KG1 (cell line): Measurements from ENCODE around the gene NCAN.
"Not testable (repeated sequence)": the region's sequence is repeated elsewhere in the genome, so short reads cannot be mapped to it uniquely, and the experiment has no call there.

Experiments used
- DNase-seq: peaks from one replicate; lab custom pipeline; 2025; lab: John Stamatoyannopoulos, UW

NCAN gene

DNA sequence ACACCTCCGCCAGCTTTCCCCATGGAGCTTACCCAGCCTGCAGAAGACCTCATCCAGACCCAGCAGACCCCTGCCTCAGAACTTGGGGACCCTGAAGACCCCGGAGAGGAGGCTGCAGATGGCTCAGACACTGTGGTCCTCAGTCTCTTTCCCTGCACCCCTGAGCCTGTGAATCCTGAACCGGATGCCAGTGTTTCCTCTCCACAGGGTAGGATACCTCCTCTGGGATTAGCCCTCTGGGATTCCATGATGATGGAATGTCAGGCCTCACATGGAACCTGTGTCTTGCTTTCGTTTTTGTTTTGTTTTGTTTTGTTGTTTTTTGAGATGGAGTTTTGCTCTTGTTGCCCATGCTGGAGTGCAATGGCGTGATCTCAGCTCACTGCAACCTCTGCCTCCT, 17.8 kb upstream of the NCAN start:
- no peak for DNase-seq

DNA sequence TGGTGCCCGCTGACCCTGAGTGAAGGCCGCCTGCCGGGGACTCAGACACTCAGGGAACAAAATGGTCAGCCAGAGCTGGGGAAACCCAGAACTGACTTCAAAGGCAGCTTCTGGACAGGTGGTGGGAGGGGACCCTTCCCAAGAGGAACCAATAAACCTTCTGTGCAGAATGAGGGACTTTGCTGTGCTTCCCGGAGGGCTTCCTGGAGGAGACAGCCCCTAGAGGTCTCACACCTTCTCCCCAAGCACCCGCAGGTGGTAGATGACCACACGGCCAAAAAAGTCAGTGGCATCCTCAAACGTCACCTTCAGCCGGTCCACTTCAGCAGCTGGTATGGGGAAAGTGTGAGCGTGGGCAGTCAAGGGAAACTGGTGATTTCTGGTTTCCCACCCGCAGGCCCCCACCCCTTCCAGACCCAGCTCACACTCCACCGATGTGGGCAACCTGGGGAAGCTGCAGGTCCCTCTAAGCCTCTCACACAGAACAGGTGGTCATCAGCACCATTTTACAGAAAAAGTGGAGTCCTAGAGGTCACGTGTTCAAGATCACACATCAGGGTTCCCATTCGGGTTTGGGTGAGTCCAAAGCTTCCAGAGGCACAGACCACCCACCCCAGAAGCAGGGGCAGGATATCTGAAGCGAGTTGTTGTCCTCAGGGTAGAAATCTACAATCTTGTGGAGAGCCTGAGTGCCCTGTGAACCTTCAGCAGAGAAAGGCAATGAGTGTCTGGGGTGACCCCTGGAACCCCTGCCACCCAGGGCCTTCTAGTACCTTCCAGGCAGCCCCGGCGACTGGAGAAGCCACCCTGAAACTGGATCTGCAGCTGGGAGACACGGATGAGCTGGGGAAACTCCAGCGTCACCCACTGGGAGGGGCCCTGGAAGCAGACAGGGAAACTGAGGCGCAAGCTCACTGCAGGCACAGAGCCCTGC, 9.8 kb upstream of the NCAN start:
- DNase-seq, result no peak

DNA sequence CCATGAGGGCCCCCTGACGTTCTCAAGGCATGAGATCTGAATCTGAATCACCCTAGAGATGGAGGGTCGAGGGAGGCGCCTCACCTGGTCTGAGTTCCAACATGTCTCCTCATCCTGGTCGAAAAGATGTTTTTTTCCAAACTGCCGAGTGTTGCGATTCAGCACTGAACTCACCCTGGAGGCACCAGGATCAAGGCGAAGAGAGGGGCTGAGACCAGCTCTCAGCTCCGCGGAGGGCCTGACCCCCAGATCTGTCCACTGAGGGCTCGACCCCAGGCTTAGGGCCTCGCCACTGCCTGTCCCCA, 9.1 kb upstream of the NCAN start:
- no peak for DNase-seq

DNA sequence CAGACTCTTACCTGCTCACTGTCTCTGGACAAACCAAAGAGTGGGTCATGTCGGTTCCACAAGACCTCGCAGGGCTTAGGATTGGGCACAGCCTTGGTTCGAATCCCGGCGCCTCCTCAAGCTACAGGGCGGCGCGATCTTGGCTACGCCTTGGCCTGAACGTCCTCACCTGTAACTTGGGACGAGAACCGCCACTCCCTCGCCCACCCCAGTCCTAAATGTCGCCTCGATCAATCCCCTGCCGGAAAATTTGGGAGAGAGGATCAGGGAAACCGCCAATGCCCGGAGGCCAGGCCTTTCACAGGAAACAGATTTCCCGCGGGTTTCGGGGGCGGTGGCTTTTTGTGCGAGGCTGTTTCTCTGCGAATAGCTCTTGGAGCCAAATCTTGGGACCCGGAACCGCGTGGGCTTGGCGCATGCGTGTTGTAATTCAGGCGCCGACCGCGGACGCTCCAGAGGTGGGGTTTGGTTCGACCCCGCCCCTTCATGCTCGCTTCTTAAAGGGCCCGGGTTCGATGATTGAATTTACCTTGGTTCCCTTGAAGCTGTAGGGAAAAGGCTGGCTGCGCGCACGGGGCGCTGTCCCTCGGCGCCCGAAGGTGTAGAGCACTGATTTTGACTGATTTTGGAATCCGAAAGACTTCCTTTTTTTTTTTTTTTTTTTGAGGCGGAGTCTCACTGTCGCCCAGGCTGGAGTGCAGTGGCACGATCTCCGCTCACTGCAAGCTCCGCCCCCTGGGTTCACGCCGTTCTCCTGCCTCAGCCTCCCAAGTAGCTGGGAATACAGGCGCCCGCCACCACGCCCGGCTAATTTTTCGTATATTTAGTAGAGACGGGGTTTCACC, 8.5 kb upstream of the NCAN start, which contains the start of gene NR2C2AP:
NR2C2AP (minus strand) TSS at position 403 of the 845 bp plus-strand sequence; CDS start at position 49, 354 bp downstream.
- peak; percentile 96 for DNase-seq

DNA sequence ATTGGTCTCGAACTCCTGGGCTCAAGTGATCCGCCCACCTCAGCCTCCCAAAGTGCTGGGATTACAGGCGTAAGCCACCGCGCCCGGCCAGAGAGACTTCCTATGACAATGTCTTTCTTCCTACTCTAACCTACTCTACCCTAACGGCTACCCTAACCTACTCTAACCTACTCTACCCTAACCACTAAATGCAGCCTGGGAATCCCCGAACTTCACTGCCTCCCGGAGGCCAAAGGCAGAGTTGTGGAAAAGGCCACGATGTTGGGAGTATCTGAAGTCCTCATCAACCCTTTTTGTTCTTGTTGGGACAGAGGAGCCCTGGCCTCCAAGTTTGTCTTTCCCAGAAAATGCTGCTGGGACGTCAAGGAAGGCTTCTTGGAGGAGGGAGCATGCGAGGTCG, 7.6 kb upstream of the NCAN start:
- no peak for DNase-seq

DNA sequence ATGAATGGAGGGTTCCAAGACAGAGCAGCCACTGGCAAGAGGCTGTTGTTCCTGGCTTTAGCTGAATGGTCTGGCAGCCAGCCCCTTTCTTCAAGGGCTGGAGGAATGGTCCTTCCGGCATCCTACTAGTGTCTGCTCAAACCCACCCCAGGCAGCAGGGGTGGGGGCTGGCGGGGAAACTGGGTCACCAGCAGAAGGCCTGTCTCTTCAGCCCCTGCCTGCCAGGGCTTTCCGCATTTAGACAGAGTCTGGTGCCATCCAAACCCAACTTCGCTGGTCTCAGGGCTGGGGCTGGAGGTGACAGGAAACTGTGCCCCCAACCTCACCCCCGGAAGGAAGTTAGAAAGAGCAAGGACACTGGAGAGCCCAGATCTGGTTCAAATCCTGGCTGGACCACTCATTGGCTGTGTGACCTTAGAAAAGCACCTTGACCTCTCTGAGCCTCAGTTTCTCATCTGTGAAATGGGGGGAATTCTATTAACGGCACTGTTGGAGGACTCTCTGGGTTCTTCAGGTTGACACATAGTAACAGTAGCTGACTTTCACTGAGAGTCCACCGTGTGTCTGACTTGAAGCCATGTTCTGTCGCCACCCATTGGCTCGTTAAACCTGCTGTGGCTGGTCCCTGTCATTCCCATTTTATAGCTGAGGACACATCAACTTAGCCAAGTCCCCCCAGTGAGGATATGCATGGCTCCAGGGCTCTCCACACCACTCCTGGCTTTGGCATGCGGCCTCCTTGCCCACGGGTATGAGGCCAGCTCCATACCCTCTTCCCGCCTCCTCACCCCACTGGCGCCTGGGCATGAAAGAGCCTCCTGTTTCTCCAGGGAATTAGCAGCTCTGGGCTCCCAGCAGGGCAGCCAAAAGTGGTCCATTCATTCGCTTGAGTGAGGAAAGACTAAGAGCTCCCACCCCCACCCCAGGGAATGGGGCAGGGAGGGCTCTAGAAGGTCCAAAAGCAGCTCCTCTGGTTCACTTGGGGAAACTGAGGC, 6.0 kb upstream of the NCAN start:
- DNase-seq, result no peak

DNA sequence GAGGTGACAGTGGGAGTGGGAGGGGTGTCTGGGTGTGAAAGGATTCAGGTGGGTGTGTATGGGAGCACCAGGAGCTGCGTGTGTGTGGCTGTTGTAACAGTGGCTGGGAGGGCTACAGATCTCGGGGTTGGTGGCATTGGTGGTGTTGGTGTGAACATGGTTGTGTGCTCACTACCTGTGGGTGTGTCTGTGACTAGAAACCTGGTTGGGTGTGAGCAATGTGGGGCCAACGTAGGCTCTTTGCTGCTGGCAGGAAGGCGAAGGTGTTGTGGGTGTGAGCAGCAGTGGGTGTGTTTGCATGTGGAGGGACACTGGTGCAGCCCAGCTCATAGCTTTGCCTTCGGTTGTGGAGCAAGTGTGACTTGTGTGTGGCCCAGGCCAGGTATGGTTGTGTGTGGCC, 4.8 kb upstream of the NCAN start:
- DNase-seq, result no peak

DNA sequence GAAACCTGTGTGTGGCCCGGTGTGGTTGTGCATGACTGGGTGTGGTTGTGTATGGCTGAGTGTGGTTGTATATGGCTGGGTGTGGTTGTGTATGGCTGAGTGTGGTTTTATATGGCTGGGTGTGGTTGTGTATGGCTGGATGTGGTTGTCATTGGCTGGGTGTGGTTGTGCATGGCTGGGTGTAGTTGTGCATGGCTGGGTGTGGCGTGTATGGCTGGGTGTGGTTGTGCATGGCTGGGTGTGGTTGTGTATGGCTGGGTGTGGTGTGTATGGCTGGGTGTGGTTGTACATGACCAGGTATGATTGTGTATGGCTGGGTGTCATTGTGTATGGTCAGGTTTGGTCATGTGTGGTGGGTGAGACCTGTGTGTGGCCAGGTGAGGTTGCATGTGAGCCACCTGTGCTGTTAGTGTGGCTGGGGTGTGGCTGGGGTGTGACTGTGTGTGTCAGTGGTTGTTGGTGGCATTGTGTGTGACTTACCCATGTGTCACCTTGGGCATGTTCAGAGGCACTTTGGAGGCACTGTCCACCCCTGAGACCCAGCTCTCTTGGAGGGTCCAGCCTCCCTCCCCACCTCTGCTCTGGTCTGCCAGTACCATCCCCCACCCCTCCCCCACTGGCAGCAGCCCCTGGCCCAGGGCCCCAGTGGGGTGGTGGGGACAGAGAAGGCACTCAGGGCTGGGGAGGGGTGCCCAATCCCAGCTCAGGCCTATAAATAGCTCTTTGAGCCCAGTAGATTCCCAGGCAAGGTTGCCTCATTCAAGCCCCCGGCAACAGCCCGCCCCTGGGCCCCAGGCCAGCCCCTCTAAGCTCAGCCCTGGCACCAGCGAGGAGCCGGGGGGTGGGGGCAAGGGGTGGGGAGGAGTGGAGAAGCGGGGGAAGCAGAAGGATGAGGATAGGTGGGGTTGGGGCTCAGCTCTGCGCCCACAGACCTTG, 3.9 kb upstream of the NCAN start:
- no peak for DNase-seq

DNA sequence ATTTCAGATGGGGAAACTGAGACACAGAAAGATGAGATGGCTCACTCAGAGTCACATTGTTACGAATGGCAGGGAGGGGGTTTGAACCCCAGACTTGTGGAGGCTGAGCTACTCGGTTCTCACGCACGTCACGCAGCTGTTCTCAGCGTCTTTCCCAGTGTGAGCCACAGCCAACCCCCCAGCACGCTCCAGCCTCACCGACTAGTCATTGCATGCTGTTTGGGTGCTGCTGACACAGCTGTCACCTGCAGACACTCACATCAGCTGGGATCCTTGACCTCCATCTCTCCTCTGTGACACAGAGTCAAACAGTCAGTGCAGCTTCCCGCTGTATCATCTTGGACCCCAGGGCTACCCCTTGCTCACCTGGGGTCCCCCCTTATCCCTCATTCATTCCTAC, 2.4 kb upstream of the NCAN start:
- DNase-seq, result no peak

DNA sequence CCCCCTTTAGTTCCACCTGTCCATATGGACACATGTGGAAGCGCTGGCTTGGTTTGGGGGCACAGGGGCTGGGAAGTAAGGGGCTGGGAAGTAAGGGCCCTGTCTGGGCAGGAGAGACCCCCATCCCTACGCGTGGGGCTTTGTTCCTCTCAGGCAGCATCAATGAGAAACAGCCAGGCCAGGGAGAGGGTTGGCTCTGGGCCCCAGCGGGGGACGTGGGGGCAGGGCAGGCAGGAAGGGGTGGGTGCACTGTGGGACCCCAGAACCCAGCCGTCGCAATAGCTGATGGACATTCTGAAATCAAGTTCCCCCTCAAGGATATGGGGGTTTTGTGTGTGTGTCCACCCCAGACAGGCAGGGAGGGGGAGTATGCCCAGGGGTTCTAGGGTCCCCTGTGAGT, 1.2 kb downstream of the NCAN start:
- DNase-seq, result no peak

DNA sequence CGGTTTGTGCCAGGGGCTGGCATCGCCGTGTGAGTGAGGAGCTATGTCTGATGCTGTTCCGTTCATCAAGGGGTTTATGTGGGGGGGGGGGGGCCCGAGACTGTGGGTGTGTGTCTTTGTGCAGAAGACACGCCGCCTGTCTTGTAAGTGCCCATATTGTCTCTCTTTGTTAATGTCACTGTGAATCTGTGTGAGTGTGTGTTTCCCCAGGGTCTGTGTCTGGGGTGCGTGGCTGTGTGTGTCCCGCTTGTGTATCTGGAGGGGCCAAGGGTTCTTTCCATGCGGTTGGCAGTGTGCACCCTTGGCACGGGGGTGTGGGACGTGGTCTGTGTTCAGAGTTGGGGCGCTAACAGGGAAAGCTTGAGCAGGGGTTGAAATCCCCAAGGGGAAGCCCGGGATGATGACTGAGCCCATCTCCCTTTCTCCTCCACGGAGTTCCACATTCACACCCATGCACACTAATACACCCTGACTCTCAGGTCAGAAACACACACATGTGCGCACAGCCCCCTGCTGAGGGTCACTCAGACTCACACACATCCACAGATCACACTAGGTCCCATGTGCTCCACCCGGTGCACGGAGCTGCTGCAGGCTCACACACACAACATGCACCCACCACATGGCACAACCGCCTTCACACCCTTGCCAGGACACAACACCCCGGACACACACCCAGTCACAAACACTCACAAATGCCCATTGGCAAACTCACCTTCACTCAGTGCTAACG, 1.8 kb downstream of the NCAN start:
- no peak for DNase-seq

DNA sequence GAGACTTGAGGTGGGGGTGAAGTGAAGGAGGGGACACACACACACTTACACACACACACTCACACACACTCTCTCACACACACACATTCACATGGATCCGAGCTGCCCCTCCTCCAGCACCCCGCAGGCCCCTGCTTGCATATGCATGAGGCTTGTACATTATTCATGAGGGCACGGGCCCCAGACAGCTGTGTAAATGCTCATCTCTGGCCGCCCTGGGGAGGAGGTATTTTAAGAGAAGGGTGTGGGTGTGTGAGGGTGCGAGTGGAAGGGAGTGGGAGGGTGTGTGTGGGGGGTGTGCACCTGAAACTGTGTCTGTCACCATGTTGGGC, 2.4 kb downstream of the NCAN start:
- DNase-seq, result no peak

DNA sequence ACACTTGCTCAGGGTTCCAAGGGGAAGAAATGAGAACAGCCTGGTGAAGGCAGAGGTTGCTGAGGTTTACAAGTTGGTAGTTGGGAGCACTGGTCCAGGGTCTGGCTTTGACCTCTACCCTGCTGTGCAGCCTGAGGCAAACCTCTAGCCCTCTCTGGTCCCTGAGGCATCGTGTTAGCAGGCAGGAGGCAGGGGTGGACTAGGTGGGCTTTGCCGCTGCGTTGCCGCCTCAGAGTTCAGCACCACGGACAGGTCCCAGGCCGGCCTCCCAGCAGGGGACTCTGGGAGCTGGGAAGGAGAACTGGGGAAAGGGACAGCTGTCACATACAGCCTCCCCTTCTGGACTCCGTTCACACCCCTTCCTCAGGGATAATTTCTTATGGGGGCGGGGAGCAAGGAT, 3.1 kb downstream of the NCAN start:
- DNase-seq, result no peak

DNA sequence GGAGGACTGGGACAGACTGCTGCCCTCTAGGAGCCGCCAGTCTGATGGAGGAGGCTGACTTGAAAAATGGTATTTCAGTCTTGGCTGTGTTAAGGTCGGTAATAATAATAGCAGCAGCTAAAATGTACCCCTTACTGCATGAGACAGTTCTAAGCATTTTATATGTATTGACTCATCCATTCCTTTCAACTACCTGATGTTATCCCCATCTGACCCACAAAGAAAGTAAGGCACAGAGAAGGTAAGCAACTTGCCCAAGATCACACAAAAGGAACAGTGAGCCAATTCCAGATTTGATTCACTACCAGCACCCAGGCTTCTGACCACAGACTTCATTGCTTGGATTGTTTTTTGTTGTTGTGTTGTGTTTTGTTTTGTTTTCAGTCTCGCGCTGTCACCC, 4.0 kb downstream of the NCAN start:
- DNase-seq, result no peak

DNA sequence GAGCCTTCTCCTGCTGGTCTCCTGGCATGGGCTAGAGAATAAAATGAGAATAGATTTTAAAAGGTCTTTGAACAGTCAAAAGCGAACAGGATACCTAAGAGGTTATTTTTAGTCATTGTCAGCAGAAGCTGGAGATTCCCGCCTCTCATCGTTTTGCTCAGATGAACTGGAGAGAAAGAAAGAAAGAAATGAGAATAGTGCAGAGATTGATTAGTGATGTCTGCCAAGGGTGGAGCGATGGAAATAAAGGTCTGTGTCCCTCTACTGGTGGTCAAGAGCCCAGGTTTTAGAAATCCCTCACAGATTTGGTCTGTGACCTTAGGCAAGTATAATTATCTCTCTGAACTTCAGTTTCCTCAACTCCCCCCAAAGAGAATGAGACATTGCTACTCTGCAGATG, 5.3 kb downstream of the NCAN start:
- no peak for DNase-seq

DNA sequence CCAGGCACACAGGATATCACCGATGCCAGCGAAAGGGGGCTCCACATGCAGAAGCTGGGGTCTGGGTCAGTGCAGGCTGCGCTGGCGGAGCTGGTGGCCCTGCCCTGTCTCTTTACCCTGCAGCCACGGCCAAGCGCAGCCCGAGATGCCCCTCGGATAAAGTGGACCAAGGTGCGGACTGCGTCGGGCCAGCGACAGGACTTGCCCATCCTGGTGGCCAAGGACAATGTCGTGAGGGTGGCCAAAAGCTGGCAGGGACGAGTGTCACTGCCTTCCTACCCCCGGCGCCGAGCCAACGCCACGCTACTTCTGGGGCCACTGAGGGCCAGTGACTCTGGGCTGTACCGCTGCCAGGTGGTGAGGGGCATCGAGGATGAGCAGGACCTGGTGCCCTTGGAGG, 7.2 kb downstream of the NCAN start:
- no peak for DNase-seq

DNA sequence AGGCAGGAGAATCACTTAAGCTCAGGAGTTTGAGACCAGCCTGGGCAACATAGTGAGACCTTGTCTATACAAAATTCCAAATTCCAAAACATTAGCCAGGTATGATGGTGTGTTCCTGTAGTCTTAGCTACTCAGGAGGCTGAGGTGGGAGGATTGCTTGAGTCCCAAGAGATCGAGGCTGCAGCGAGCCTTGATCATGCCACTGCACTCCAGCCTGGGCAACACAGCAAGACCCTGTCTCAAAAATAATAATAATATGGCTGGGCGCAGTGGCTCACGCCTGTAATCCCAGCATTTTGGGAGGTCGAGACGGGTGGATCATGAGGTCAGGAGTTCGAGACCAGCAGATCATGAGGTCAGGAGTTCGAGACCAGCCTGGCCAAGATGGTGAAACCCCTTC, 9.2 kb downstream of the NCAN start:
- DNase-seq, result not testable (repeated sequence)

DNA sequence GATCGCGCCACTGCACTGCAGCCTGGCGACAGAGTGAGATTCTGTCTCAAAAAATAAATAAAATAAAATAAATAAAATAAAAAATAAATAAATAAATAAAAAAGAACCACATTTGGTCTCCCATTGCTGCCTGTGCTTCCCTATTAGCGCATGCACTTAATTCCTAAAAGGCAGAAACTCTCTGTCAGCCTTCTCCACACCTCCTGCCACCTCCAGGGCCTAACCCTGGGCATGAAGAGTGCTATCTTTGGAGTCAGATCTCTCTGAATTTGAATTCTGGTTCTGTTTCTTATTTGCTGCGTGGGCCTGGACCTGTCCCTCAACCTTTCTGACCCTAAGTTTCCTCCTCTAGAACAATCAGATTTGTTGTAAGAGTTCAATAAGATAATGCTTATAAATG, 11.3 kb downstream of the NCAN start:
- DNase-seq, result no peak

DNA sequence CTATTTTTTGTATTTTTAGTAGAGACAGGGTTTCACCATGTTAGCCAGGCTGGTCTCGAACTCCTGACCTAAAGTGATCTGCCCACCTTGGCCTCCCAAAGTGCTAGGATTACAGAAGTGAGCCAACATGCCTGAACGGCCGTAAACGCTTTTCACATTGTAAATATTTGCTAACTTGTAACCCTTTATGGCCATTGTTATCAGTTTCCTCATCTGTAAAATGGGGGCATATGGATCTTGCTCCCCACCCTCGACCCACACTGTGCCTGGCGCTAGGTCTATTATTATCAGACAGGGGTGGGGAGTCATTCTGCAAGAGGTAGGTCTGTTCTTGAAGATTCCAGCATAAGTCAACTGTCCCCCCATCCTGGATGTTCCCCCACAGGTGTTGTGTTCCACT, 11.9 kb downstream of the NCAN start:
- DNase-seq, result no peak

DNA sequence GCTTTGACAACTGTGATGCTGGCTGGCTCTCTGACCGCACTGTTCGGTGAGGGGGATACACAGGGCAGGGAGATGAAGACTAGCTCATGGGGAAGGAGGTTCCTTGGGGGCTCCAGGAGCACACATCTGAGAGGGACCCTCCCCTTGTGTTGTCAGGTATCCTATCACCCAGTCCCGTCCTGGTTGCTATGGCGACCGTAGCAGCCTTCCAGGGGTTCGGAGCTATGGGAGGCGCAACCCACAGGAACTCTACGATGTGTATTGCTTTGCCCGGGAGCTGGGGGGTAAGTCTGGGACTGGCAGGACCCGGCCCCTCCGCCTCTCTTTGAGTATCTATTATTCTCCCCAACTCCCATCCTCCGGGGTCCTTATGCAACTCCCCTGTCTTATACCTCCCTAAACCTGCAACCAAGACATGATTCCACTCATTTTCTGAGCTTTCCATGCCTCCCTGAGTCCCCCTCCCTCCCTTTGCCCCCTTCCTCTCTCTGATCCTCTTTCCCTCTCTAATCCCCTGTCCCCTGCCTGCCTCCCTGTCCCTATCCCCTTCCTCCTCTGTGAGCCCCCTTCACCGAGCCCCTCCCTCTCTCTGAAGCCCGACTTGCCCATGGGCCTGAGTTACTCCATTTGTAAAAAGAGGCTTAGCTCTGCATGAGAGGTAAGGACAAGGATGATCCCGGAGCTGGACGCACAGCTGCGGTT, 12.5 kb downstream of the NCAN start:
- no peak for DNase-seq
